Thoracic aorta (tissue), 2 donors: Measurements from ENCODE around the gene NEURL1. TPM values are rescaled to one million over a fixed set of nuclear protein-coding genes. Genes with fewer than 3 reads are reported as not detected.

ENCODE experiments used
- ATAC-seq: fragments of 150-250 bp; one replicate; pipeline ENCODE4 v1.8.0; 2017; ENCODE audit warnings: low read depth; ENCODE audit not compliant: insufficient number of reproducible peaks, low FRiP score
- DNase-seq: peaks from one replicate; pipeline ENCODE4 v3.0.0-alpha.2; 2020; ENCODE audit warnings: low spot score
- H3K27ac ChIP-seq, 2 donors: fragments of 200-600 bp; sonication (generic); 1 replicate in 1 of 2; 2 replicates in 1 of 2; pipeline ENCODE4 v1.5.1; 2016; ENCODE audit warnings: mild to moderate bottlenecking in 2 of 2, moderate library complexity in 2 of 2
- H3K27me3 ChIP-seq: fragments of 200-600 bp; sonication (generic); replicated peaks from 2 replicates; pipeline ENCODE4 v1.6.0; 2016; ENCODE audit warnings: mild to moderate bottlenecking; ENCODE audit not compliant: insufficient read depth
- H3K36me3 ChIP-seq: fragments of 200-600 bp; sonication (generic); one replicate; pipeline ENCODE4 v1.5.1; 2016
- H3K4me1 ChIP-seq, 2 donors: fragments of 200-600 bp; sonication (generic); 1 replicate in 1 of 2; 2 replicates in 1 of 2; pipeline versions ENCODE4 v1.5.1 to v1.6.0; 2016; ENCODE audit warnings: low read depth in 2 of 2, mild to moderate bottlenecking in 1 of 2; ENCODE audit not compliant: control insufficient read depth in 1 of 2
- H3K4me3 ChIP-seq: fragments of 200-600 bp; sonication (generic); 2 replicates; pipeline ENCODE4 v1.5.1; 2016; ENCODE audit warnings: mild to moderate bottlenecking
- H3K9me3 ChIP-seq: fragments of 200-600 bp; sonication (generic); 2 replicates; pipeline ENCODE4 v1.5.1; 2016
- CTCF ChIP-seq: fragments of 200-600 bp; sonication (generic); IDR thresholded peaks from one replicate; pipeline ENCODE4 v1.5.1; 2019; ENCODE audit warnings: antibody characterized with exemption
- total RNA-seq, 2 donors: library from RNA; depleted of rRNA; stranded (reverse); fragments of >200 nt; gene quantifications; one replicate each; pipeline versions ENCODE4 v1.1.0 to v1.2.3, GENCODE V29; 2016

NEURL1 gene
- total RNA-seq, 2 donors from 2014 or later, result 0.28 TPM; not detected in 1

DNA sequence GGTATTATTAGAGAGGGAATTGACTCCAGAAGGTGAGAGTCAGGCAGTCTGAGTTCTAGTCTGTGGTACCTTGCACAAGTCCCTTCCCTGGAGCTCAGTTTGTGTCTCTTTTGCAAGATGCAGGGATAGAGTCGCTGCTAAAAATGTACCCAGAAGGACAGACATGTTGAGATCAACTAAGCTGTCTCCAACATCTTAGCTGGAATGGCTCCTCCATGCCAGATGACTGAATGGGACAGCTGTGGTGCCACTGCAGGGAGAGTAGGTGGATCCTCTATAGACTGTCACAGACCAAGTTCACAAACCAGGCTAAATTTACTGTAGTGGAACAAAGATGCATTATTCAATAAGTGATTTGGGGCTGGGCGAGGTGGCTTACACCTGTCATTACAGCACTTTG lies 120.1 kb downstream of the NEURL1 start:
- Histone ChIP-seq H3K36me3 (peaks cover 52% of the 10 kb centered on the region), H3K9me3 (no peaks in the 10 kb centered on the region), H3K27ac (no peak overlapping the region), H3K4me1 (peaks cover 3 to 18% of the 10 kb centered on the region in 2 donors), H3K27me3 (no peaks in the 10 kb centered on the region), H3K4me3 (no peak overlapping the region)
- ATAC-seq (no peak), DNase-seq (no peak)
- TF ChIP-seq CTCF, result no peak

- H3K27ac ChIP-seq, result no peak overlapping the region
- TF ChIP-seq CTCF, result no peak
- H3K4me1 ChIP-seq, result peaks cover 10 to 26% of the 10 kb centered on the region in 2 donors
- no peak for ATAC-seq
- H3K9me3 ChIP-seq, result no peaks in the 10 kb centered on the region
- DNase-seq, result no peak
- no peak overlapping the region for H3K4me3 ChIP-seq
- H3K36me3 ChIP-seq, result peaks cover 52% of the 10 kb centered on the region
- H3K27me3 ChIP-seq, result no peaks in the 10 kb centered on the region
These were observed 121.0 kb downstream of the NEURL1 start for GRCh38 chr10:103614306-103615158.

DNA sequence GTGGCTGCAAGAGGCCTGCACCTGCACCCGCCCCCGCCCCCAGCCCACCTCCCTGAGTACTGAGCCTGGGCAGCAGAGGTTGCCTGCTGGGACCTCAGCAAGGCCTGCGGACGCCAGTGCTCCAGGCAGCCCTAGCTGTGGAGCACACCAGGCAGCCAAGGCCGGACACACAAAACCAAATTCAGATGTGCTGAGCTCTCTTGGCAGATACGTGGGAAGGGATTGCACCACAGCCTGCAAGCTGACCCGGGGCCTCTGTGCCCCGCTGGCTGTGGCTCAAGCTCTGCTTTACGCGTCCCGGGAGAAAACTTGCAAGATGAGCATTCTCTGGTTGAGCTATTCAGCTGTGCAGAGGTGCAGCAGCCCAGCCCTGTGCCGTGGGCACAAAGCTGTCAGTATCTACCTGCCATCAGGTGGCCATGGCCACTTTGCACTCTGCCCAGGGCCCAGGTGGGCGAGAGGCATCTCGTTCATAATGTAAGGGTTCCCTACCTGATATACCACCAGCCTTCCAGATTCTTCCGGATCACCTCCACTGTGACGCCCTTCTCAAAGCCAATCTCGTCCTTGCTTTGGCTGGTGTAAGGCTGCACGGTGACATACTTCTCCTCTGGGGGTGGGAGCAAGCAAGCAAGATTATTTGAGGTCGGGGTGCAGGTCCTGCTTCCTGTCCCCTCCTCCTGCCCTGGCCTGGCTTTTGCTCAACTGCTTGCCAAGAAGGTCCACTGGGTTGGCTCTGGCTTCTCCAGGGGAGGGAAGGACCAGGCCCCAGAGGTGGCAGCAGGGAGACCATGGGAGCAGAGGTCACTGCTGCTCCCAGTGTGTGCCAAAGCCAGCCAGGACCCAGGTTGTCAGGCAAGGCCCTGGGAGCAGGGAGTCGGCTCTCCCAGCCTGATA lies 123.4 kb downstream of the NEURL1 start:
- H3K27me3 ChIP-seq, result no peaks in the 10 kb centered on the region
- DNase-seq (no peak), ATAC-seq (no peak)
- H3K4me1 ChIP-seq, result peaks cover 34 to 44% of the 10 kb centered on the region in 2 donors
- TF ChIP-seq CTCF, result no peak
- H3K36me3 ChIP-seq, result peaks cover 39% of the 10 kb centered on the region
- no peak overlapping the region for H3K27ac ChIP-seq
- no peaks in the 10 kb centered on the region for H3K9me3 ChIP-seq
- H3K4me3 ChIP-seq, result no peak overlapping the region

- Histone ChIP-seq H3K27ac (peak overlapping the region; percentile 66 to 71), H3K36me3 (peaks cover 31% of the 10 kb centered on the region), H3K4me1 (peaks cover 38 to 52% of the 10 kb centered on the region in 2 donors), H3K27me3 (no peaks in the 10 kb centered on the region), H3K9me3 (no peaks in the 10 kb centered on the region), H3K4me3 (no peak overlapping the region)
- ATAC-seq (no peak), DNase-seq (no peak)
- no peak for TF ChIP-seq CTCF
These were observed 124.3 kb downstream of the NEURL1 start for GRCh38 chr10:103617602-103618385.
